HG02981 (cell line): ENCODE measurements around the gene SPECC1L.

ENCODE experiments used
- ATAC-seq: cut with Tn5 transposase; IDR thresholded peaks from one replicate; pipeline ENCODE4 v1.9.1; 2021; ENCODE audit warnings: mild to moderate bottlenecking, moderate library complexity; ENCODE audit not compliant: unreplicated experiment

The SPECC1L gene

GRCh38 chr22:24437091-24437490 lies 166.5 kb downstream of the SPECC1L start:
- no peak for ATAC-seq

DNA sequence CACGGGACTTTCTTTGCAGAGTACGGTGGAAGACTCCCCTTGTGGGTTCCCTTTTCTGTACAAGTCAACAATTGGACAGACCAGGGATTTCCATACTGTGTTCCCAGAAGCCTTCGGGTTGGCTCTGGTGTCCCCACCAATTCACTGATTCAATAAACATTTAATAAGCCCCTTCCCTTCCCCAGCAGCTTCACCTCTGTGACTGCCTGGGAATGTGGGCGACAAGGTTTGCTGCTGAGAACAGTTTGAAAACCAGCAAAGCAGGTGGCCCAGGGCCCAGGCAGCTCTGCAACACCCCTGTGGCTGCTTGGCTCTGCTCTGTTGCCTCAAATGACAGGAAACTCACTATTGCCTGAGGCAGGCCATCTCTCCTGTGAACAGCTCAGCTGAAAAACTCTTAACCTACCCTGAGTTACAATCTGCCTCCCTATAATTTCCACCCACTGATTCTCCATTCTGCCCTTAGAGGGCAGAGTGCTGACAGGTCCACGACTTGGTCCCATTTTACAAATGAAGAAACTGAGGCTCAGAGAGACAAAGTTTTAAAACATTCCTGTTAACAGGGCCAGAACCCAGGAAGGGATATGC lies 167.2 kb downstream of the SPECC1L start:
- ATAC-seq, result no peak

GRCh38 chr22:24440270-24440717 lies 169.7 kb downstream of the SPECC1L start:
- no peak for ATAC-seq

GRCh38 chr22:24440718-24441405 lies 170.2 kb downstream of the SPECC1L start:
- no peak for ATAC-seq

- no peak for ATAC-seq
These were observed 171.0 kb downstream of the SPECC1L start for GRCh38 chr22:24441406-24442351.

DNA sequence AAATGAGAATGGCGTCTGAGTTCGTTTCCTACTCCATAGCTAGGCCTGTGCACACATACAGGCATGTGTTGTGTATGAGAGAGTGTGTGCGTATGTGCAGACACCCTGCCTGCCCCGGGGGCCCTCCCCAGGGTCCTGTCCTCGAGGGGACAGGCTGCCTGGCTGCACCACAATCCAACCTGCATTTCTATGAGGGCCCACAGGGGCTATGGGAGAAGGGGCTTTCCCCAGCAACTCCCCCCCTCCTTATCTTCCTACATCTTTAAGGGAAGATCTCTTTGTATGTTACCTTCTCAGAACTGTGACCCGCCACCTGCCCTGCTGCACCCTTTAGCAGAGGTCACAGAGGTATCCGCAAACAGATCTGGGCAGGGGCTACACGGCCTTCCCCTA lies 171.7 kb downstream of the SPECC1L start:
- no peak for ATAC-seq

DNA sequence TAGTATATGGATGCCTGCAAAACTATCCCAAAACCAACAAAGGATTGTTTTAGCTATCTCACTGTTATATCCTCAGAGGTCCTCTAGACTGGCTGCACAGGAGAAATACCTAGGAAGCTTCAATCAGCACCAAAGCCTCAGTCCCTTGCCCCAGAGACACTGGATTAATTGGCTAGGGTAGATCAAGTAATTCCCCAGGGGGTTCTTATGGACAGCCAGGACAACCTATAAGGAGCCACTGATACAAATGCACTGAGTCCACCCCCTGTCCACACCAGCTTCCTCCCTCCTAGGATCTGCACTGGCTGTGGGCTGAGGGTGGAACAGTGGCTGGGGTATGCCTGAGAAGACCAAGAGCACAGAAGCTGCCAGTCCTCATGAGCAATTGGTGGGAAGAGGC lies 173.0 kb downstream of the SPECC1L start:
- ATAC-seq, result no peak

DNA sequence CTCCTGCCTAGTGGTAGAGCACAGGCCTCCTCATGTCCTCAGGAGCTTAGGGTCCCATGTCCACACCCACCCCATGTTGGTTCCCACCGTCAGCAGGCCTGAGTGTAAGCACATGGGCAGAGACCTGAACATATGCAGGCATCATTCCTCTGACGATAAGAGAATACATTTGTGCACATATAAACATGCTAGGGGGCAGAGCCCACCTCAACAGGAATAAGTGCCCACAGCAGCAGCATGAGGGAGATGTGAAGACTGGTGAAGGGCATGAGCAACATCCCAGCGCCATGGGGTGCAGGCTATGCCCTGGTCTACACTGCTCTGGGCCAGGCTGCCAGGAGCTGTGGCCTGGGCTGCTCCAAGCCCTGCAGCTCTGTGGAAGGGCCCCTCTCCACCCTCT lies 173.6 kb downstream of the SPECC1L start:
- no peak for ATAC-seq

DNA sequence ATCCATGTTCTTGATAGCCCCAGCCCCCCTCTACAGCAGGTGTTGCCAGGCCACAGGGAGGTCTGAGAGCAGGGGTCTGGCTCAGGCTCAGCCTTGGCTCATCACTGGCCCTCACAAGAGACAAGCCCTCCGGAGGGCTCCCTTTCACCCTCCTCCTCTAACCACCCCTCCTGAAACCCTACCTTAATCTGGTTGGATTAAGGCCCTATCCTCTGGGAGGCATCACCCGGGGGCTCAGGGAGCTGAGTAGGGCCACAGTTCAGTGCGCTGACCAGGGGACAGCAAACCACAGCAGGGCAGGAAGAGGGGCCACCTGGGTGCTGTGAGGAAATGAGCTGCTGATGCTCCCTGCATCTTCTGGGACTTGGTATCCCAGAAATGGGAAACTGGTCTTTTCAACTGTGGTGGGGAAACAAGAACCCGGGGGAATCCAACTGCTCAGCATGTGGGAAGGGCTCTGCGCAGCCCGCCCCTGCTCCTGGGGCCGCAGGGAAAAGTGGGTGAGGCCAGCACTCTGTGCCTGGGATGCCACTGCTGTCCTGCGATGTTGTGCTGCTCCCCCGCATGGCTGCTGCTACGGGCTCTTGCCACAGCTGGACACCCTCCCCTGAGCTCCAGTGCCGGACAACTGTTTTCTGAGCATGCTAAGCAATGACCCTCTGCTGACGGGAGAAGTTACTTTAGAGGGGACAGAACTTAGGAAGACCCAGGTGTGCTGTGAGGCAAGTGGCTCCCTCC lies 174.3 kb downstream of the SPECC1L start:
- ATAC-seq, result no peak

DNA sequence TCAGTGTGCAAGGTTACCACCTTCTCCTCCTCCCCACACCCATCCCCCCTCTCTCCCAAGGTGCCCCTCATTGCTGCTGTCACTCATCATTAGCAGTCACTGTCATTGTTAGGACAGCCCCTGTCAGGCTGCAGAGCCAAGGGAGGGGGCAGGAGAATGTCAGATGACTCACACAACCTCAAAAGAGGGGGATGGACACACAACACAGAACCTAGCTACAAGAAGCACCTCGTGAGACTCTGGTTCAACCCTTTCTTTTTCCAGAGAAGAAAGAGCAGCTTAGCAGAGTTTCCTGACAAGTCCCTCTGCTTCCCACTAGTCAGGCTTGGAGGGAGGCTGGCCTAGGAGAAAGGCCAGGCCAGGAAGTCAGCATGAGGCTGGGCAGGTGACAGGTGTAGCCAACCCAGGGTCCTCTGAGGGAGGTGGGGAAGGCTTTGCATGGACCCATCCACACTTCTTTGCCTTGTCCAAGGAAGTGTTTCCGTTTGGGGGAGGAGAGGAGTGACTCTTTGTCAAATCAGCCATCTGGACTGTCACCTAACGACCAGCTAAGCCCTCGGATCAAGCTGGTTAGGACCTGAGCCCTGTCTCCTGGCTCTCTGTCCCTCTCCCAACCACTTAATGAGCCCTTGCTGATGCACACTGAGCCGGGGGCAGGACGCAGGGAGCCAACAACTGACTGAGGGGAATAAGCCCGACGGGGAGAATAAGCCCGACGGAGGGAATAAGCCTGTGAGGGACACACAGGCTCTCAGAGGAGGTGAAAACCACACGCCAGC lies 175.0 kb downstream of the SPECC1L start:
- ATAC-seq, result no peak

- ATAC-seq, result no peak
These were observed 175.6 kb downstream of the SPECC1L start for GRCh38 chr22:24446260-24446611.

- ATAC-seq, result no peak
These were observed 180.0 kb downstream of the SPECC1L start for GRCh38 chr22:24450610-24451009.

DNA sequence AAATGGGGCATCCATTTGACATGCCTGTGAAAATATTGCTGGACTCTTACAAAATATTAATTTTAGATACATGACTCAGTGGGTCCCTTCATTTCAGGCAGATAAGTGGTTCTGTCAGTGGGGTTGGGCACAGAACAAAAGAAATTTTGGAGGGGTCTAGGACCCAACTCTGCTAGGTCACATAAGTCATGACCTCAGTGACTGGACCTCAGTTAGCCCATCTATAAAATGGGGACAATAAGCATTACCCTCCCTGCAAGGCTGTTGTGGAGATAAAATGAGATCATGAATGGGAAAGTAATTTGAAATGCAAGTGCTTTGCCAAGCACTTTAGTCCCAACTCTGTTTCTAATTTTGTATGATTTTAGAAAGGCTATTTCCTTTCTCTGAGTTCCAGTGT lies 180.5 kb downstream of the SPECC1L start:
- no peak for ATAC-seq

DNA sequence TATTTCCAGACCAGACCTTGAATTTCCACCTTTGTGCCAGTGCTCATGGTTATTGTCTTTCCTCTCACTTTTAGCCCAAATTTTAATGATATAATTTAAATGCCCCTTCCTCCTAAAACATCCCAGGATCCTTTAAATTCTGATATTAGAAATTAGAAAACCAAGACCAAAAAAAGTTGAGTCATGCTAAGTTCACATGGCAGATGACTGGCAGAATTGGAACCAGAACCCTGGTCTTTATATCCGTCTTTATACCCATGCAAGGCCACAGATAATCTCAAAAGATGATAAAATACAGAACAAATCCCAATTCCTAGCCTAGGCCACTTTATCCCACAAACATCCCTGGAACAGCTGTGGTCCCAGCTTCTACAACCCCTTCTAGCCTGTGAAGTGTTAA lies 183.2 kb downstream of the SPECC1L start:
- ATAC-seq, result no peak

DNA sequence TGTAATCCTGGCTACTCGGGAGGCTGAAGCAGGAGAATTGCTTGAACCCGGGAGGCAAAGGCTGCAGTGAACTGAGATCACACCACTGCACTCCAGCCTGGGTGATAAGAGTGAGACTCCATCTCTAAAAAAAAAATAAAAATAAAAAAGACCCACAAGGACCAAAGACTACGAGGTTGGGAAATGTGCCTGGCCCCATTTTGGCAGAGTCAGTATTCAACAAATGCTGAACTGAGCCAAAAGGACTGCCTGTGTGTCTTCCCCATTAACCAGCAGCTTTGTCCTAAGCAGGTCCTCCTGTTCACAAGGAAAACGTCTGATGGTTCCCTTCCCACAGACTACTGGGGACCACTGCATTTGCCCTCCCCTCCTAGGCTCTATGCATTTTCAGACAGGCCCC lies 184.4 kb downstream of the SPECC1L start:
- no peak for ATAC-seq

DNA sequence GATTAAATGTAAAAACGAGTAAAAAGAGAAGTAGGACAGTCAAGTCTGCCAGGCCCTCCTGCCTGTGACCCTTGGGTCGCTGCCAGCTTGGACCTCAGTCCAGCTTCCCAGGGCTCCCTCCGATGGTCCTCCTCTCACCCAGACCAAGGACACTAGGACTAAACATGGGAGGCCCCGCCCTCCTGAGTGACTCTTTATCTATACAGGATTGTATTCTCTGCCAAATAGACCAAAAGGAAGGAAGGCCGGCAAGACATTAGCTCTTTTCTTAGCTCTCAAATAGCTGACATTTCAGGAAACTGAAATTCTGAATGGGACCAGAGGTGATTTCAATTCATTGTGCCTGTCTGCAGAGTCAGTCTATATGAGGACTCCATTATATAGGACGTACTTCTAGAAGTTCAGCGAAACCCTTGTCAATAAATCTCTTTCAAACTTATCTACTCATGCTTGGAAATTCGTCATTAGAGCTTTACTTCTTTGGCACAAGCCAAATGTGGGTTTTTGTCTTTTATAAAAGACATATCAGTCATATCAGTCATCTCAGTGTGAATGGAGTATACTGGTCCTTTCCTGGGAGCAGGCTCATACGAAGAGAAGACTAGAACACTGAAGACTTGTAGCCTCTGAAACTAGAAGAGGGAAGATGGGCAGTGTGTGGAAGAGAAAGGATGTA lies 185.3 kb downstream of the SPECC1L start:
- no peak for ATAC-seq

DNA sequence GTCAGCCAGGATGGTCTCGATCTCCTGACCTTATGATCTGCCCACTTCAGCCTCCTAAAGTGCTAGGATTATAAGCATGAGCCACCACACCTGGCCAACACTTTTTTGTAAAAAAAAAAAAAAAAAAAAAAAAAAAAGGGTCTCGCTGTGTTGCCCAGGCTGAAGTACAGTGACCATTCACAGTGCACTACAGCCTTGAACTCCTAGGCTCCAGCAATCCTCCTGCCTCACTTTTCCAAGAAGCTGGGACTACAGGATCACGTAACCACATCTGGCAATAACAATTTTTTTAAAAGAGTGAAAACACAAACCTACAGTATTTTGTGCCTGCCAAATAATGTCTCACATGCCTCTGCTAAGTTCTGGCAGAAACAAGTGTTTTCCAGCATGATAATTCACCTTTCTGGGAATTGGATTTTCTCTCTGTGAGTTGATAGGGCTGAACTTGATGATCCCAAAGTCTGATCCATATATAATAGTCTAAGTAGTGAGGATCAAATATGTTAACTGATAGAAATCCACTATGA lies 187.3 kb downstream of the SPECC1L start:
- no peak for ATAC-seq

DNA sequence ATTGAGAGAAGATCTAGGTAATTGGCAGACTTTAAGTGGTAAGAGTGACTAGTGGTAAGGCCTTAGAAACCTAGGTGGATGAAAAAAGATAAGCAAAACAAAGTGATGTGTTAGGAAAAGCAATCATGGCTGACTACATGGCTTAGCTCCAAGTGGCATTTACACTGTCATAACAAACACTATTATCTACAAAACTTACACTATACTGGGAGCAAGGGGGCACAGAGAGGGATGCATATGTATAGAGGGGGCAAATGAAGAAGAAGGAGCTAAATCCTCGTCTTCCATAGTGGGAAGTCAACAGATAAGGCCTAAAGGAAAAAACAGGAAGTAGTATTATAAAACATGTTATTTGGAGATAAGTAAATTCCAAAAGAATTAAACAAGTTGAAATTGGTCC lies 189.3 kb downstream of the SPECC1L start:
- ATAC-seq, result no peak

DNA sequence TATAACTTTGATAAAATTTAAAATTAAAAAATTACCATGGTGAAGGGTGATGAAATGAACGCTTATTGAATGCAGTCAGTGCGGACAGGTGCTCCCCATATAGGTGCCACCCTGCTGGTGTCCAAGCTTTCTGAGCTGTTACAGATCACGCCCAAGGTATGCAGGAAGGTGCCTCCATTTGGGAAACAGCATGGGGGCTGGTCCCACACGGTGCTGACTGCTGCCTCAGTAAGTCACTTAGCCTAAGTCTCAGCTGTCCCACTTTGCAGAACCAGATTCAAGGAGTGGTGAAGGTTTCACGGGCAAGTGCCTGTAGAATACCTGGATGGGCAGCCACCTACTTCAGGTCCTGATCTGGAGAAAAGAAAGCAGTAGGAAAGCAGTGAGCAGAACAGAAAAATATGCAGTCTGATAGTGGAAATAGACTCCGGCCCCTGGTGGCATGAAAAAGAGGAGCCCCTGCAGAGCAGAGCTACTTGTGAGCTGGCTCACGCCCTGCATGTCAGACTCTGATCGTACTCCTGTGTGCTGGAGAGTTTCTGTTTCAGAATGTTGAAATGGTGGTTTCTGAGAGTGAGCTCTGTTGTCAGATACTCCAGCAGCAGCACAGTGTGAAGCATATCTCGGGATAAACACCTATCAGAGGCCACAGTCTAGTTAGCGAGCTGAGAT lies 189.9 kb downstream of the SPECC1L start:
- no peak for ATAC-seq
